ENCODE results near the gene DHFR.

DHFR gene

GRCh38 chr5:80655231-80655774 is 520 bp upstream of the DHFR start:
- no peak for DNase-seq (ENCODE audit: low read depth)

DNA sequence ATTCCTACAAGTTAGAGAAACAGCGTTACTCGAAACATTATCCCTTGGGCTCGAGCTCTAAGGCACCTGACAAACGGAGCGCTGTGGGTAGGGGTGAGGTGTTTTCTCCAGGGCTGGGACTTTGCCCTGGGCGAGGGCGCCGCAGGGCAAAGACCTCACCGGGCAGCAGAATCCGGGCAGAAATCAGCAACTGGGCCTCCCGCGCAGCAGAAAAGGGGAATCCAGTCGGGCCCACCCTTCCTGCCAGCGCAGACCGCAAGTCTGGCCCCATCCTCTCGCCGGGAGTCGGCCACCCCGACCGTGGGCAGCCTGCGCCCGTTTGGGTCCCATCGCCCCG is 761 bp downstream of the DHFR start:
- no peak for DNase-seq (ENCODE audit: low read depth)

GRCh38 chr5:80653502-80653901 is 1.3 kb downstream of the DHFR start:
- DNase-seq (ENCODE audit: low read depth), result no peak

- DNase-seq (ENCODE audit: low read depth), result no peak
Measured at GRCh38 chr5:80646926-80647325, 7.9 kb downstream of the DHFR start.

- no peak for DNase-seq (ENCODE audit: low read depth)
Measured at GRCh38 chr5:80644900-80645299, 9.9 kb downstream of the DHFR start.

GRCh38 chr5:80641353-80641752 is 13.4 kb downstream of the DHFR start:
- no peak for DNase-seq (ENCODE audit: low read depth)

DNA sequence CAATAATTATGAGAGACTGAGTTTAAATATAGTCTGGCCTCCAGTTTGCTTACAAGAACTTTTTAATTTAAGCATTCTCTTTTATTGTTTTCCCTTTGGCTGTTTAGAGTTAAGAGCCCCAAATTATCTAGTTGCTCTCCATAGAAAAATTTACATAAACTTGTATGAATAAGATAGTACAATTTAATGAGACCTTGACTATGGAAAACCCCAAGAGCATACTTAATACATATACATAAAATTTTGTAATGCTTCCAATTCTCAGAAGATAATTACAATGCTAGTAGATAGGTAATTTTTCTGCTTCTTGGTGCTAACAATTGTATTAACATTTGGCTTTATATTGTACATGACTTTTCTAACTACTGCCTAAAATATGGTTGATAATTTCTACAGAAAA is 20.6 kb downstream of the DHFR start:
- no peak for DNase-seq (ENCODE audit: low read depth)

DNA sequence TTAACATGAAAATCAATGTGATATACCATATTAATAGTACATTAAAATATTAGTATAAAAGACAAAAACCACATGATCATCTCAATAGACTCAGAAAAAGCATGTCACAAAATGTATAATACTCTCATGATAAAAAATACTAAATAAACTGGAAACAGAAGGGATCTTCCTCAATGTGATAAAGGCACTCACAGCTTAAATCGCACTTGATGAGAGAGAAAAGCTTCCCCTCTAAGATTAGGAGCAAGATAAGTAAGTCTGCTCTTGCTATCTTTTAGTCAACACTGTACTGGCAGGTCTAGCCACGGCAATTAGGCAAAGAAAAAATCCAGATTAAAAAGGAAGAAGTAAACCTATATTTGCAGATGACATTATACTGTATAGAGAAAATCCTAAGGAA is 22.1 kb downstream of the DHFR start:
- DNase-seq (ENCODE audit: low read depth), result no peak

DNA sequence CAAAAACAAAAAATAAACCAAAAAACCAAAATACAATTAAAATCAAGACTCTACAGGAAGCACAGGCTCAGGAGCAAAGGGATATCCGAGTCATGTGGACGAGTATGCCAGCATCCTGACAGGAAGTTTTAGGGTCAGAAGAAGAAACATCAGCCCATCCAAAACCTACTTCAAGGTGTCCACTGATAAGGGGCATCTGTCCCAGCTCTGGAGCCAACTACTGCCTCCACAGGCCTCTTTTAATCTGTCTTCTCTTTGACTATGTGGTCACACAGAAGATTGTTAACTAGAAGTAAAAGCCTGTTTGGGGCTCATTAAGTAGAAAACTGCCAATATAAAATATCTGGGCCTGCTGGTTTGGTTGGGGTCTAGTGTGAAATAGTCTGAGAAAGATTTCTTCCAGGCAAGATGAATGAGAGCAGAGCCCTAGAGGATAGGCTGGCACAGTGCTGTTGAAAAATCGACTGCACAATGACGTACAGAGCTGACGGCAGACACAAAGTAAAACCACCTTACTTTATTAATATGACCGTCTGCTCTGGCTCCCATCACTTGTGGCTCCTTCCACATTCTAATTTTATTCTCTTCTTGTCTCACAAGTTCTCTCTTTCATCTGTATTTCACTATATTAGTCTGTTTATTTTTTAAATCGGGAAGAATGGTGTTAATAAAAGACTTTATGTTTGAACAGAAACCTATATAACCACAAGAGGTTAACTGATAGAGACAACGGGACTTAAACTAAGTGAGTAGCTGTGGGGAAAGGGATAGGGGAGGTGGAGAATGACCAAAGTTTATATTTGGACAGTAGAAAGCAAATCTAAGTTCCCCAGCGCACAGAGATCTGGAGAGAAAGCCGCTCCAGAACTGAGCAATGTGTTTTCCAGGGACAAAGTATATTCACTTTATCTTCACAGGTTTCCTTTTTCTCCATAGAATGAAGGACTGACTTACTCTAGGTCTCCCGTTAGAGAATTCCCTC is 23.2 kb downstream of the DHFR start:
- DNase-seq (ENCODE audit: low read depth), result no peak

GRCh38 chr5:80629281-80629680 is 25.5 kb downstream of the DHFR start:
- DNase-seq (ENCODE audit: low read depth), result no peak

- DNase-seq (ENCODE audit: low read depth), result no peak
Measured at GRCh38 chr5:80625230-80625629, 29.6 kb downstream of the DHFR start.

- no peak for DNase-seq (ENCODE audit: low read depth)
Measured at GRCh38 chr5:80623999-80624398, 30.8 kb downstream of the DHFR start.

- no peak for DNase-seq (ENCODE audit: low read depth)
Measured at GRCh38 chr5:80622756-80623155, 32.0 kb downstream of the DHFR start.

DNA sequence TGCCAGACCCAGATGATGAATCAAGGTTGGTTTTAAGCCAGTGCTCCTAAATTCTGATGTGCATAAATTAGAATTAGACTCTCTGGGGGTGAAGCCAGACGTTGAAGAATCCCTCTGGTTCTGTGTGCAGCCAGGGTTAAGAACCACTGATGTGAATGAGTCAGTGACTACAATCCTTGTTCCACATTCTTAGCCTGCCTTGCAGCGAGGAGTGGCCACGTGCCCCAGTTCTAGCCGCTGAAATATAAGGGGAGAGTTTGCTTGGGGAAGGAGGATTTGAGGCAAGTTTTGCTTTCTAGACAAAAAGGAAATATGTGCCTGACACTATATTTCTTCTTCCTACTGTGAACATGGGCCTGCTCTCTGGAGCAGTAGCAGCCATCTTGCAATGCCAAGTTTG is 34.6 kb downstream of the DHFR start:
- no peak for DNase-seq (ENCODE audit: low read depth)

- DNase-seq (ENCODE audit: low read depth), result no peak
Measured at GRCh38 chr5:80619086-80619485, 35.7 kb downstream of the DHFR start.

DNA sequence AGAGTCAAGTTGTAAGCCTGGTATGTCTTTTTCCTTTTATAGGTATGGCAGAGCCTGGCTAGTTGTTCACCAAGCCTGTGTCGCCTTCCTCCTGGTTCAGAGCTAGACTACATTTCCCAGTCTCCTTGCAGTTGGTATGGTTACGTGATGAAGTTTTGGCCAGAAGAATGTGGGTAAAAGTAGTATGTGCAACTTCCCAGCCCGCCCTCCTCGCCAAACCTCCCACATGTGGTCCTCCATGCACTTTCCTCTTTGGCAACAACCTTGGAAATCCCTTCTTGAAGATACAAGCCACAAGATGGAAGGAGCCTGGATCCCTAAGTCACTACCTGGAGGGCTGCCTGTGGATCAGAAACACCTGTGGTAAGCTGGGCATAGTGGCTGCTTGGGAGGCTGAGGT is 36.3 kb downstream of the DHFR start:
- DNase-seq (ENCODE audit: low read depth), result no peak

DNA sequence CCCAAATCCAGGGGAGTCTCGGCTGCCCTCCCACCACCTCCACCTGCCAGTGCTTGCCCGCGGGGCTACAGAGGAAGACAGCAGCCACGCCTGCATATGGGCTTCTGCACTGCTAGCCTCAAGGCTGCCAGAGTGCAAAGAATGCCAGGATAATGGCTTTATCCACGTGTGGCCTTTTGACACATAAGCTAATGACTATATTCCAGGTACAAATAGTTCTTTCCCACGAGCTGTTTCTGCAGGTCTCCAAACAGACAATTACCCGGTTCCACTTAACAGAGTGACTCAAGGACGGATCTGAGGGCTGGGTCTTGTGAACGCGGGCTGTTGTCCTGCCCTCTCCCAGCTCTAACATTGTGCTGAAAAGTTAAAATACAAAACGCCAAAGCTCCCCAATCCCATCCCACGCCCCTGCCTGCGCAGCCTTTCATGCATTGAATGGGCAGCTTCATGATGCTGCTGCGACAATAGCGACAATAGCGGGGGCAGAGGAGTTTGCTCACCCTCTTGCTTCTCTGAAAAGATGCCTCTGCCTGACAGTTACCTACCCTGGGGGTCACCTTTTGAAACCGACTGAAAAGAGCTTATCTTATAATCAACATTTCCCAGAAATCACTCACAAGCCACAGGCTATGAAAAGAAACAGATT is 39.4 kb downstream of the DHFR start:
- DNase-seq (ENCODE audit: low read depth), result no peak

DNA sequence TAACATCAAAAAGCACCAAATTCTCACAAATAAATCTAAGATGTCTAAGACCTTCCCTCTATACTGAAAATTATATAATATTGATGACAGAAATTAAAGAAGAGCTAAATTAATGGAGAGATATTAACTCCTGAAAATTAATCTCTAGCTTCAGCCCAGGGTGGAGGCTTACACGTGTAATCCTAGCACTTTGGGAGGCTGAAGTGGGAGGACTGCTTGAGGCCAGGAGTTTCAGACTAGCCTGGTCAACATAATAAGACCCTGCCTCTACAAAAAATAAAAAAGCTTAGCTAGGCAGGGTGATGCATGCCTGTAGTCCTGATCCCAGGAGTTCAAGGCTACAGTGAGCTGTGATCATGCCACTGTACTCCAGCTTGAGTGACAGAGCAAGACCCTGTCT is 45.1 kb downstream of the DHFR start:
- DNase-seq (ENCODE audit: low read depth), result no peak

- DNase-seq (ENCODE audit: low read depth), result no peak
Measured at GRCh38 chr5:80608731-80609130, 46.1 kb downstream of the DHFR start.

GRCh38 chr5:80607832-80608231 is 47.0 kb downstream of the DHFR start:
- DNase-seq (ENCODE audit: low read depth), result no peak

GRCh38 chr5:80607343-80607742 is 47.4 kb downstream of the DHFR start:
- no peak for DNase-seq (ENCODE audit: low read depth)

- DNase-seq (ENCODE audit: low read depth), result no peak
Measured at GRCh38 chr5:80600943-80601693, 53.7 kb downstream of the DHFR start.

DNA sequence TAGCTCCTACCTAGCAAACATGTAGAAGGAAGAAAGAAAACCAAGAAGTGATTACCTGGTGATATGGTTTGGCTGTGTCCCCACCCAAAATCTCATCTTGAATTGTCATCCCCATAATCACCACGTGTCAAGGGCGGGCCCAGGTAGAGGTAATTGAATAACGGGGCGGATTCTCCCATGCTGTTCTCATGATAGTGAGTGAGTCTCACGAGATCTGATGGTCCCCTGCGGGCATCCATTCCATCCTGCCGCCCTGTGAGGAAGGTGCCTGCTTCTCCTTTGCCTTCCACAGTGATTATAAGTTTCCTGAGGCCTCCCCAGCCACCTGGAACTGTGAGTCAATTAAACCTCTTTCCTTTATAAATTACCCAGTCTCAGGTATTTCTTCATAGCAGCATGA is 57.3 kb downstream of the DHFR start:
- DNase-seq (ENCODE audit: low read depth), result no peak

Measured in activated T-cell treated with anti-CD3 and anti-CD28 coated beads for 1 hour (primary cell).